Measurements from ENCODE around the gene NDUFAF4. TPM values are rescaled to one million over a fixed set of nuclear protein-coding genes. Genes with fewer than 3 reads are reported as not detected.

The NDUFAF4 gene
- total and polyA plus RNA-seq, 2 of the 13 experiments (the other 11 are each of a cell fraction or from before 2014, with no cell fraction given) = 41.3 to 59.7 TPM

- ChIA-PET CTCF (ENCODE audit: low intra/inter-chr PET ratio, low total read pairs) (interaction anchor here (0.9 to 1.8 kb wide), 3 partner anchors 155 to 160 kb away, joined by 3 to 8 read pairs (median 8); no protein-coding TSS in a partner anchor), POLR2A (no interaction called here)
- in situ Hi-C loops (cut with HindIII; ENCODE audit: extremely low pct_ligation_motif_present, low pct_unique_long_range_greater_than_20kb) = loop anchor here (5.0 kb wide), 2 partner anchors 158 to 272 kb away; no protein-coding TSS in a partner anchor
- H3K4me2 ChIP-seq (ENCODE audit: low read depth, low read length) = peak overlapping the region; percentile 75
- ATAC-seq = no peak
- H2AFZ ChIP-seq (ENCODE audit: low read length) = no peak overlapping the region
- H3K27me3 ChIP-seq (ENCODE audit: control insufficient read depth in 1 of 2, insufficient read depth in 2 of 2, low read length in 2 of 2) = peaks cover 0 to 3% of the 10 kb centered on the region in 2 experiments; a peak in 2 of 5 replicates
- no peak overlapping the region for H3K27ac ChIP-seq (ENCODE audit: extremely low read length, insufficient read depth, low read length)
- H3K36me3 ChIP-seq (replicated peaks in 1 of 2; ENCODE audit: control insufficient read depth in 1 of 2, insufficient read depth in 2 of 2, low read length in 2 of 2) = peaks cover 0 to 15% of the 10 kb centered on the region in 2 experiments; a peak in 2 of 5 replicates
- BruUV-seq (replicated peaks) = no TSS peak
- no peak for FAIRE-seq
- peaks cover 8% of the 10 kb centered on the region; the same call in 1 of the 2 replicates for H4K20me1 ChIP-seq (ENCODE audit: insufficient read depth, low read length)
- H3K79me2 ChIP-seq (ENCODE audit: insufficient read depth, low read length) = peaks cover 26% of the 10 kb centered on the region
- DNase-seq (ENCODE audit: low spot score) = peak; percentile 19
- intact Hi-C loops (cut with micrococcal nuclease; ENCODE audit: unreplicated experiment) = loop anchor here (1.0 to 2.0 kb wide), 2 partner anchors 155 to 160 kb away; no protein-coding TSS in a partner anchor
- H3K9me3 ChIP-seq (ENCODE audit: low read length) = no peaks in the 10 kb centered on the region
- 30% methylated on average over 3 of the region's 3 CpGs for WGBS (ENCODE audit: low lambda C conversion rate)
- H3K4me3 ChIP-seq (replicated peaks in 1 of 3; ENCODE audit: insufficient read depth in 1 of 3, low read depth in 2 of 3, low read length in 3 of 3) = peak overlapping the region in 1 of 3 experiments; percentile 74; a peak in 2 of 6 replicates
- no peak overlapping the region for H3K9ac ChIP-seq (ENCODE audit: insufficient read depth, low read depth, low read length)
- peaks cover 16% of the 10 kb centered on the region for H3K4me1 ChIP-seq (ENCODE audit: insufficient read depth, low read length)
- TF ChIP-seq CTCF (CRISPR knock-in tag; IDR thresholded peaks at IDR 0.05) (peak; percentile 53), GABPB1 (CRISPR knock-in tag; IDR thresholded peaks at IDR 0.05) (no peak), ZGPAT (CRISPR knock-in tag; IDR thresholded peaks at IDR 0.05) (no peak), ZBTB14 (CRISPR knock-in tag; IDR thresholded peaks at IDR 0.05) (no peak), ZNF24 (IDR thresholded peaks at IDR 0.05) (no peak), ARID3A (IDR thresholded peaks at IDR 0.05; ENCODE audit: low read depth, low read length) (peak; percentile 20; the same call in 1 of the 2 replicates), SMC3 (IDR thresholded peaks at IDR 0.05; ENCODE audit: low read length) (peak; percentile 16; the same call in 1 of the 2 replicates), STAG1 (CRISPR knock-in tag; IDR thresholded peaks at IDR 0.05) (peak; percentile 61)
Observed at GRCh38 chr6:96899019-96899418, 1.3 kb upstream of the NDUFAF4 start.

All from HepG2 (cell line).